HG03571 (cell line): Measurements from ENCODE around the gene TP53TG3D.
"Not testable (repeated sequence)": the region's sequence is repeated elsewhere in the genome, so short reads cannot be mapped to it uniquely, and the experiment has no call there.

Experiments
- ATAC-seq: cut with Tn5 transposase; IDR thresholded peaks from one replicate; pipeline ENCODE4 v1.9.1; 2021; ENCODE audit not compliant: unreplicated experiment

Gene TP53TG3D, protein sequence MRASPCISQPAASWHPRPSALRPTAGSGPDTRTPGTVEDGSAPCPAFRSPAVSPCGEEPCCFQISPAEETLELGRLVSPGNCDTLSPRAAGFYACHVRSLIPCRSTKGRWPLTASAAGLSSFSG

GRCh38 chr16:32252986-32253385, at the start of gene TP53TG3D:
TP53TG3D (plus strand) TSS chr16:32253286; CDS start chr16:32253354, 68 bp downstream.
- not testable (repeated sequence) for ATAC-seq

DNA sequence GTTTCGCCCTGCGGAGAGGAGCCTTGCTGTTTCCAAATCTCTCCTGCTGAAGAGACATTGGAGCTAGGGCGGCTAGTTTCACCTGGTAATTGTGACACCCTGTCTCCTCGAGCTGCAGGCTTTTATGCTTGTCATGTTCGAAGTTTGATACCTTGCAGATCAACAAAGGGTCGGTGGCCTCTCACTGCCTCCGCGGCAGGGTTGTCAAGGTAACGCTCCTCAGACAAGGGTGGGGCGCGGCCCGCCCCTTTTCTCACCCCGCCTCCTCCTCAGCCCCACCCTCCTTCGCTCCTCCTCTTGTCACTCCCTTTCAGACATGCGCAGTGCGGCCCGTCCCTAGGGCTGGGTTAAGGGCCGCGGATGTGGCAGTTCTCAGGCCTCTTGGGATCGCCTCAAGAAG, 421 bp downstream of the TP53TG3D start:
- not testable (repeated sequence) for ATAC-seq

DNA sequence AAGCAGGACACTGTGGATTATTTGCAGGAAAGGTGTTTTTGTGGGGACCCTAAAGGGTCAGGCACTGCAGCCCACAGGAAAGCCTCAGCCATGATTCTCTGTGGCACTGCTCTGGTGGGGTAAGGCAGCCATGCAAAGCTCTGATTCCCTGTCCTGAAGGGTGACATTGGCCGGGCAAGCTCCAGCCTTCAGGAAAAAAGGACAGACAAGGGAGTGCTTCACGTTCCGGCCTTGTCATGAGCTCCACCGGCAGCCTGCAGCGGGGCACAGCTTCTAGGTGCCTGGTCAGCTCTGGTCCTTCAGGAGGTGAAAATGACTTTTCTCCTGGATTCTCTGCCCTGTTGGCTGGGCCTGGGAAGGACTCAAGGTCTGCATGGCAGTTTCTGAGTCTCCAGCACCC, 8.4 kb downstream of the TP53TG3D start:
- not testable (repeated sequence) for ATAC-seq

GRCh38 chr16:32263552-32263951, 10.5 kb downstream of the TP53TG3D start:
- ATAC-seq: not testable (repeated sequence)

- not testable (repeated sequence) for ATAC-seq
Measured at GRCh38 chr16:32281910-32282309, 28.8 kb downstream of the TP53TG3D start.

DNA sequence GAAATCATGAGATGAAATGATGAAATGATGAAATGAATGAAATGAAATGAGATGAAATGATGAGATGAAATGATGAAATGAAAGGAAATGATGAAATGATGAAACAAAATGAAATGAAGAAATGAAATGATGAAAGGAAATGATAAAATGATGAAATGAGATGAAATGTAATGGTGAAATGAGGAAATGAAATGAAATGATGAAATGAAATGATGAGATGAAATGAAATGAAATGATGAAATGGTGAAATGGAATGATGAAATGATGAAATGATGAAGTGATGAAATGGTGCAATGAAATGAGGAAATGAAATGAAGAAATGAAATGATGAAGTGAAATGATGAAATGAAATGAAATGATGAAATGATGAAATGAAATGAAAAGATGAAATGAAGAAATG, 29.9 kb downstream of the TP53TG3D start:
- not testable (repeated sequence) for ATAC-seq

DNA sequence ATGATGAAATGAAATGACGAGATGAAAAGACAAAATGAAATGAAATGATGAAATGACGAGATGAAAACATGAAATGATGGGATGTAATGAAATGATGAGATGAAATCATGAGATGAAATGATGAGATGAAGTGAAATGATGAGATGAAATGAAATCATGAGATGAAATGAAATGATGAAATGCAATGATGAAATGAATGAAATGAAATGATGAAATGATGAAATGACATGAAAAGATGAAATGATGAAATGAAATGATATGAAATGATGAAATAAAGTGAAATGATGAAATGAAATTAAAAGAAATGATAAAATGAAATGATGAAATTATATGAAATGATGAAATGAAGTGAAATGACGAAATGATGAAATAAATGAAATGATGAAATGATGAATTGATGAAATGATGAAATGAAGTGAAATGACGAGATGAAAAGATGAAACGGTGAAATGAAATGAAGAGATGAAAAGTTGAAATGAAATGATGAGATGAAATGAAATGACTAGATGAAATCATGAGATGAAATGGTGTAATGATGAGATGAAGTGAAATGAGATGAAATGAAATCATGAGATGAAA, 30.9 kb downstream of the TP53TG3D start:
- ATAC-seq: not testable (repeated sequence)

- not testable (repeated sequence) for ATAC-seq
Measured at GRCh38 chr16:32284800-32285796, 32.0 kb downstream of the TP53TG3D start.

- not testable (repeated sequence) for ATAC-seq
Measured at GRCh38 chr16:32286193-32286592, 33.1 kb downstream of the TP53TG3D start.

- ATAC-seq: not testable (repeated sequence)
Measured at GRCh38 chr16:32287743-32288142, 34.7 kb downstream of the TP53TG3D start.

GRCh38 chr16:32289197-32289596, 36.1 kb downstream of the TP53TG3D start:
- not testable (repeated sequence) for ATAC-seq

GRCh38 chr16:32302776-32303175, 49.7 kb downstream of the TP53TG3D start:
- not testable (repeated sequence) for ATAC-seq
